ENCODE results near the gene PTPRR.

DNA sequence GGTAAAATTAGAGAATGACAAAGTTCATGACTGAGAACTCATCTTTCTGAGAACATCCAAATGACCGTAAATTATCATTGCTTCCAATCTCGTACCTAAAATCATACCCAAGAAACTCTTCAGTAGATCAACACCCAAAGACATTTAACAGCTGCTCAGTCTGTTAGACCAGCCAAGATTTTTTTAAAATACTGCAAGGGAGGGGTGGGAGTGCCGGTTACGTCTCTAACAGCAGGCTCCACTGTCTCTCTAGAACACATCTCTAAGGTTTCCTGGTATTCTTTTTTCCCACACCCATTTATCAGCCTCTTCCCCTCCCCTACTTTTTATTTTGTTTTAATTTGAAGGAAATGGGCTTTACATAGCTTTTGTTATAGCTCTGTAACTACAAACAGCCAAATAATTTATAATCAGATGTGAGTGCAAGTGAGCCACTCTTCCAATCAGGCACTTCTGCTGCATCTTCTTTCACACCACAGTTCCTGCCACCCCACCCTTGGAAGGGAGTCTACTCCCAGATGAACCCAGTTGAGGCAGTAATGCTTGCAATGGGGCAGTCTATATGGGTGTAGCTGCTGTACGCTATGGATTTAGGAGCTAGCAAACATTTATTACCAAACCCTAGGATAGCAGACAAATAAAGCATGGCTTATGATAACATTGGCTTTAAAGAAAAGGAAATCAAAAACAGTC lies 305.2 kb downstream of the PTPRR start:
- TF ChIP-seq, protein P1, sequence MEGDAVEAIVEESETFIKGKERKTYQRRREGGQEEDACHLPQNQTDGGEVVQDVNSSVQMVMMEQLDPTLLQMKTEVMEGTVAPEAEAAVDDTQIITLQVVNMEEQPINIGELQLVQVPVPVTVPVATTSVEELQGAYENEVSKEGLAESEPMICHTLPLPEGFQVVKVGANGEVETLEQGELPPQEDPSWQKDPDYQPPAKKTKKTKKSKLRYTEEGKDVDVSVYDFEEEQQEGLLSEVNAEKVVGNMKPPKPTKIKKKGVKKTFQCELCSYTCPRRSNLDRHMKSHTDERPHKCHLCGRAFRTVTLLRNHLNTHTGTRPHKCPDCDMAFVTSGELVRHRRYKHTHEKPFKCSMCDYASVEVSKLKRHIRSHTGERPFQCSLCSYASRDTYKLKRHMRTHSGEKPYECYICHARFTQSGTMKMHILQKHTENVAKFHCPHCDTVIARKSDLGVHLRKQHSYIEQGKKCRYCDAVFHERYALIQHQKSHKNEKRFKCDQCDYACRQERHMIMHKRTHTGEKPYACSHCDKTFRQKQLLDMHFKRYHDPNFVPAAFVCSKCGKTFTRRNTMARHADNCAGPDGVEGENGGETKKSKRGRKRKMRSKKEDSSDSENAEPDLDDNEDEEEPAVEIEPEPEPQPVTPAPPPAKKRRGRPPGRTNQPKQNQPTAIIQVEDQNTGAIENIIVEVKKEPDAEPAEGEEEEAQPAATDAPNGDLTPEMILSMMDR (IDR thresholded peaks at IDR 0.05) = no peak
- no peak for TF ChIP-seq POLR2A (IDR thresholded peaks at IDR 0.05)
